ENCODE results near the gene ZNF319.
"Not testable (repeated sequence)": the region's sequence is repeated elsewhere in the genome, so short reads cannot be mapped to it uniquely, and the experiment has no call there.

ZNF319 gene

GRCh38 chr16:58020628-58021521, 20.4 kb upstream of the ZNF319 start:
- peak; percentile 63 for DNase-seq

DNA sequence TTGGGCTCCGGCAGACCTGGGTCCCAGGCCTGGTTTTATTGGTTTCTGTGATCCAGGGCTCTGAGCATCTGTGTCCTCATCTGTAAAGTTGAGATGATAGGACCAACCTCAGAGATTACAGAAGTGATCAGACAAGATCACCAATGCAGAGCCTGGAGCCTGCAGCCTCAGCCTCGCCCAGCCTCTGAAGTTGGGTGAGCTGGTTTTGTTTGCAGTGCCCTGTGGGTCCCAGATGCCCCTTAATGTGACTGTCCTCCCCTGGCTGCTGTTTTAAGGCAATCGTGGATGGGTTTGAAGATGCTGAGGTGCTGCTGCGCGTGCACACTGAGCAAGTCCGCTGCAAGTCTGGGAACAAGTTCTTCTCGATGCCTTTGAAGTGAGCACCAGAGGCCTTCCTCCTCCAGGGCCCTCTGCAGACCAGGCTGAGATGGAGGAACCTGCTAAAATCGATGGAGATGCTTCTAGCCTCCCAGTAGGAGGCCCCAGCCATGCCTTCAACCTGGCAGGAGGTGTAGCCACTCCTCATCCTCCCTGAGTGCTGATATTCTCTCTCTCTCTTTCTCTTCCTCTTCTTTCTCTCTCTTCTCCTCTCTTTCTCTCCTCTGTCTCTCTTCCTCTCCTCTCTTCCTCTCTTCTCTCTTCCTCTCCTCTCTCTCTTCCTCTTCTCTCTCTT, 19.5 kb upstream of the ZNF319 start:
- no peak for DNase-seq

DNA sequence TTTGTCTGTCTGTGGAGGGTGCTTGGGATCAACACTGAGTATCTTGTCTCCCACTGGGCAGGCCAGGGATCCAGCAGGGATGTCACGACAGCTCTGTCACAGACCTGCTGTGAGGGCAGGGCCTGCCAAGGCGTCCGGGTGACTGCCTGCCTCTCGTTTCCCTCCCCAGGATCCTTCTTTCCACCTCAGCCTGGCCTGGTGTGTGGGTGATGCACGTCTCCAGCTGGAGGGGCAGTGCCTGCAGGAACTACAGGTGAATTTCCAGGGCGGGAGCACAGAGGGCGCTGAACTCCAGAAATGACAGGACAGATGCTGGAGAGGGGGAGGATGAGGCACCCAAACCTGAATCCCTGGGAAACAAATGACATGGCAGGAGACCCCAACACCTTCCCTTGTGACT, 18.3 kb upstream of the ZNF319 start:
- no peak for DNase-seq

GRCh38 chr16:58016840-58017446, 16.5 kb upstream of the ZNF319 start:
- no peak for DNase-seq

GRCh38 chr16:58013201-58013956, 12.9 kb upstream of the ZNF319 start:
- no peak for DNase-seq

DNA sequence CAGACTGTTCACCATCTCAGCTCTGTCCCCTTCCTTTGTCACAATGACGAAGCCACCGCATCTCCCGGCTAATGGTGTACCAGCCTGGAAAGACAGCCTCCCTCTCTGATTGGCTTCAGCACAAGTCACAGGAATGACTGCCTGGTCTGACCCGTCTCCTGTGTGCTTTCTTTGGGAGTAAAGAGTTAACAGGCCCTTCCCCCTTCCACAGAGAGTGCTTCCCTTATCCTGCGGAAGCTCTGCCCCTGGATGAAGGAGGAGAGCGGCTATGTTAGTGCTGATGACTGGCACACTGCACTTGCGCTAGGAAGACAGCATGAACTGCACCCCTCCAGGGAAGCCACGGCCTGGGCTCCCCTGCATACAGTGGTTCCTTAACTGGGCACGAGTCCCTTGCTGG, 12.0 kb upstream of the ZNF319 start:
- DNase-seq: no peak

DNA sequence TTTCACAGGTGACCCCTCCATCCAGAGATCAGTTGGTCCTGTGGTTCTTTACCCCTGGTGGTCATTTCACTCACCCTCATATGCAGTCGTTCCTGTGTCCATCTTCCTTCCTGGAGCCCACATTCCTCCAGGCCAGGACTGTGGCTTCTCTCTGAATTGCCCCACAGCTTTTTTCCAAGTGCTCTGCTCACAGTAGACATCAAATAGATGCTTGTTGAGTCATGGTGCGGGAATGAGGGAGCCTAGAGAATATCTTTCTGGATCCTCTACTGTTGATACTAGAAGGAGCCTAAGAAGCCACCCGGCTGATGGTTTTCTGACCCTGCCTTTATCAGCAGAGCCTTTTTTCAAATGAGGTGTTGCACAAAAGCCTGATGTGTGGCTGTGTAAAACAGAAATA, 11.2 kb upstream of the ZNF319 start:
- no peak for DNase-seq

GRCh38 chr16:58010886-58011285, 10.4 kb upstream of the ZNF319 start:
- DNase-seq: no peak

DNA sequence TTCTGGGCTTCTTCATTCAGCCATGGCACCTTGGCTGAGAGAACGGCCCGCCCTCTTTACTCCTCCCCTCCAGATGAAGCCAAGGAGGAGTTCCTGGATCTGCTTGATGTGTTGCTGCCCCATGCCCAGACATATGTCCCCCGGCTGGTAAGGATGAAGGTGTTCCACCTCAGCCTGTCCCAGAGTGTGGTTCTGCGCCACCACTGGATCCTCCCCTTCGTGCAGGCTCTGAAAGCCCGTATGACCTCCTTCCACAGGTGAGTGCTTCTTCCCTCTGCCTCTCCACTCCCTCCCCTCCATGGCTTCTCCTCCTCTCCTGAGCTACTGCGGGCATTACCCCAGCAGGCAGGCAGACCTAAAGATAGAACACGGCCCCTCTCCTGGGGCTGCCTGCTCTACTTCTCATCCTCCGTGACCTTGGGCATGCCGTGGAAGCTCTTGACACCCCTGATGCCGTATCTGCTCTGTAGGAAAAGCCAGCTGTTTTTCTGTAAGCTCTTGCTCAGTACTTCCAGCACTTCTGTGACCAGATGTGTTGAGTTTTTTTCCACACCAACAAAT, 9.5 kb upstream of the ZNF319 start:
- DNase-seq: no peak

GRCh38 chr16:58004736-58005135, 4.3 kb upstream of the ZNF319 start:
- DNase-seq: not testable (repeated sequence)

DNA sequence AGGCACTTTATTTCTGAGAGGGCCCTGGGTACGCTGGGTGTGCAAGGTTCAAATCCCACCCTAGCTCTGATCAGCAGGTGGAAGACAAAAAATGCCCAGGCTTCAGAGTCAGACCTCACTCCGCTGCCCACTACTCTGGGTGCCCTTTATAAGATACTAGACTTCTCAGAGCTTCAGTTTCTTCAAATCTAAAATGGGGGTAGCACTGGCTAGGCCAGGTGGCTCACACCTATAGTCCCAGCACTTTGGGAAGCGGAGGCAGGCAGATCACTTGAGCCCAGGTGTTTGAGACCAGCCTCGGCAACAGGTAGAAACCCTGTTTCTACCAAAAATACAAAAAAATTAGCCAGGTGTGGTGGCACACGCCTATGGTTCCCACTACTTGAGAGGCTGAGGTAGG, 2.5 kb upstream of the ZNF319 start:
- no peak for DNase-seq

DNA sequence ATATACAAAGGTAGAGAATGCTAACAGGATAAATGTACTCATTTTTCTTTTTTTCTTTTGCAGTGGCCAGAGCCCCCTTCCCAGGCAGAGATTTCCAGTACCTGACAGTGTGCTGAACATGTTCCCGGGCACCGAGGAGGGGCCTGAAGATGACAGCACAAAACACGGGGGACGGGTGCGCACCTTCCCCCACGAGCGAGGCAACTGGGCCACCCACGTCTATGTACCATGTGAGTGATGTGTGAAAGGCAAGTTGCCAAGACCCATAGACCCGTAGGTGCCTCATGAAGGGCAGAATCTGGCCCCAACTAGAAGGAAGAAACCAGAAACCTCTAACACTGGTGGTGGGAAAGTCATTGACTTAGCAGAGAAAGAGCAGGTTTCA, 1.9 kb upstream of the ZNF319 start:
- DNase-seq: no peak

DNA sequence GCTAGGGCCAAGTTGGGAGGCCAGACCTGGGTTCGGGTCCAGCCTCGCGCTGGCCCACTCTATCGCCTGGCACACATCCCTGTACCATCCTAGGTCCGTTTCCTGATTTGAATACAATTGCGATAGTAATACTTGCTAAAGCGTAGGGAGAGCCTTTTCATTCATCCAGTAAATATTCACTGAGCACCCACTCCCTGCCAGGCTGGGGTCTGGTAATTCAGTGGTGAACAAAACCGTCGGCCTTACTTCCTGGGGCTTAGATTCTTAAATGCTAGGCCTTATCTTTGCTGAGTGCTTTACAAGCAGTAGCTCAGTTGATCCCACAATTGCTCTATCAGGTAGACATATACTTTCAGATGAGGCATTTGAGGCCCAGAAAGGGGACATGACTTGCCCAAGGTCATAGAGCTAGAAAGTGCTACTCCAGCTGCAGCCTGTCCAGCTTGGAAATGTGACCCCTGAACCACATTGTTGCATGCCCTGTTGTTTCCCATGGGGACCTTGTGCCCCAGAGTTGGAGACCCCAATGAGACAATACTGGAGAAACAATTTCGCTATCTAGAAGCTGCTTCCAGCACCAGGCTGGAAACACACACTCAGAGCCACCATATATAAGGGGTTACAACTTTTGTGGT, 1.4 kb upstream of the ZNF319 start:
- DNase-seq: no peak

- DNase-seq: peak; percentile 82
Observed at GRCh38 chr16:58000706-58001676, 519 bp upstream of the ZNF319 start, which contains the start of gene USB1. TSS of gene USB1 (plus strand) at chr16:58001407. CDS start at chr16:58001484, 77 bp downstream.

DNA sequence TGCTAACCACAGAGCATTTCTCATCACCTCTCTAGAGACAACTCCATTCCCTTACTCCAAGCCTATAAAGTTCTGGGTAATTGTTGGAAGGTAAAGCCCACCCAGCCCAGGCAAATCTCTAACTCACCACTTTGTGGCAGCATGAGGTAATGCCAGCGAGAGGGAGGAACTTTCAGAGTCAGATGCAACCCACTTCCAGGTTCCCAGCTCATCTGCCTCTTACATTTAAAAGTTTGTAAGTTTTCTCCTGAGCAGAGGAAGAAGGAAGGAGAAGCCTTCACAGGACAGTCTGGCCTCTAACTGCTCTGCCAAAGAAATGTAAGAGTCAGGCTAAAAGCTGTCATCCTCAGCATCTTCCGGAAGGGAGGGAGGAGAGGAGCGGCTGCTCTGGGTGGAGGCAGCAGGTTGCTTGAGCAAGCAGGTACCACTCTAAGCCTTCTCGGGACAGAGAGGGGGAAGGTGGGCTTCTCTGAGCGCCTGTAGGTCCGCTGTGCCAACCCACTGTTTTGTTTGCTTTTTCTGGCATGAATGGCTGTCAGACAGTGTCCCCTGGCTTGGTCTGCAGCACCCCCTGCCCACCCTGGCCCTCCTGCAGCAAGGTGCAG, 1.0 kb downstream of the ZNF319 start:
- no peak for DNase-seq

DNA sequence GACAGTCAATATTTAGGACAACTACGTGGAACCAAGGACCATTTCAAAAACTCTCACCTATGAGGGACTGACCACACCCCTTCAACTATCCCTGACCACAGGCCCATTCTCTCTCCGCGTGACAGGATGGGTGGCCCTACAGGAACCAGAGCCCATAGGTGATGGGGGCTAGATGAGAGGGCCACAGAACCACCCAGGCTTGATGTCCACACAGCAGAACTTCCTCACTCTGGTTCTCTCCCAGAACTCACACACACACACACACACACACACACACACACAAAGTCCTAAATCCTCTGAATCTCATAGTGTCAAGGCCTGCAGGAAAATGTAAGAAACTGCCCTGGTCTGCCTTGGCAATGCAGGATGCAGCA, 1.5 kb downstream of the ZNF319 start:
- no peak for DNase-seq

- DNase-seq: peak; percentile 43
Observed at GRCh38 chr16:57998486-57998885, 2.0 kb downstream of the ZNF319 start.

- DNase-seq: no peak
Observed at GRCh38 chr16:57997528-57998265, 2.8 kb downstream of the ZNF319 start.

- DNase-seq: no peak
Observed at GRCh38 chr16:57997176-57997527, 3.3 kb downstream of the ZNF319 start.

Data from stimulated activated CD4-positive, alpha-beta T cell treated with anti-CD3 and anti-CD28 coated beads, Interleukin-4, amount 100 ng/mL, for 1 hour (primary cell).